K562 (cell line): ENCODE results near the gene EDA. TPM values are rescaled to one million over a fixed set of nuclear protein-coding genes. Genes with fewer than 3 reads are reported as not detected.

Source experiments
- ATAC-seq: fragments of 200-7000 bp; cut with Tn5 transposase; 3 replicates; pipeline ENCODE4 v1.9.1; 2020; ENCODE audit warnings: moderate library complexity
- BruUV-seq: library from RNA; stranded (reverse); fragments of 400-500 nt; replicated peaks from 2 replicates; lab custom pipeline; 2021; lab: Mats Ljungman, UMichigan
- CTCF ChIA-PET: fragments of 300-600 bp; formaldehyde crosslinking; extraction: SDS; loops from one replicate; lab custom pipeline; 2021; ENCODE audit warnings: low intra/inter-chr PET ratio; lab: Yijun Ruan, JAX
- POLR2A ChIA-PET: fragments of 300-600, 350-650 bp; sonication (Branson Sonifier 250); formaldehyde crosslinking; extraction: SDS; loops from one replicate; lab custom pipeline; 2021; ENCODE audit warnings: antibody characterized with exemption, inconsistent platforms; lab: Yijun Ruan, JAX
- DNase-seq, 4 experiments: peaks; one replicate each; pipeline versions ENCODE4 v3.0.0 to v3.0.0-alpha.2; 2011 to 2018; ENCODE audit warnings: low spot score in 3 of 4, mixed read lengths in 3 of 4; ENCODE audit errors: extremely low read depth in 1 of 4
- FAIRE-seq: peaks from 2 replicates; lab custom pipeline; 2011; peaks lifted over from hg19 to GRCh38; lab: Jason Lieb, UNC
- H2AFZ ChIP-seq: 2 replicates; pipeline ENCODE4 v1.6.0; 2011; ENCODE audit warnings: low read depth, low read length, control low read depth, inconsistent platforms
- H3K27ac ChIP-seq: fragments of 200-600 bp; 3 replicates; pipeline ENCODE4 v1.8.0; 2011; ENCODE audit warnings: low read depth, mild to moderate bottlenecking, control low read depth, inconsistent platforms, low read length, moderate library complexity, mixed read lengths; ENCODE audit errors: extremely low read depth
- H3K27me3 ChIP-seq, 2 experiments: fragments of 300-600 bp in 1 of 2; 2 replicates in 1 of 2; 3 replicates in 1 of 2; pipeline versions ENCODE4 v1.6.0 to v1.8.0; 2011; ENCODE audit warnings: inconsistent platforms in 2 of 2, low read length in 2 of 2, mild to moderate bottlenecking in 1 of 2, mixed read lengths in 1 of 2, moderate library complexity in 1 of 2; ENCODE audit not compliant: control insufficient read depth in 2 of 2, insufficient read depth in 2 of 2
- H3K36me3 ChIP-seq: fragments of 300-600 bp; 3 replicates; pipeline ENCODE4 v1.8.0; 2011; ENCODE audit warnings: mild to moderate bottlenecking, low read length, inconsistent platforms; ENCODE audit not compliant: control insufficient read depth, insufficient read depth
- H3K4me1 ChIP-seq, 2 experiments: fragments of 200-600 bp in 1 of 2; replicated peaks in 1 of 2; 2 replicates in 1 of 2; 3 replicates in 1 of 2; pipeline versions ENCODE4 v1.5.1 to v1.8.0; 2011; ENCODE audit warnings: inconsistent platforms in 2 of 2, low read length in 2 of 2, mild to moderate bottlenecking in 1 of 2, mixed read lengths in 1 of 2, moderate library complexity in 1 of 2; ENCODE audit not compliant: control insufficient read depth in 2 of 2, insufficient read depth in 2 of 2
- H3K4me2 ChIP-seq: 2 replicates; pipeline ENCODE4 v1.6.1; 2011; ENCODE audit warnings: low read length, control low read depth, inconsistent platforms, mixed read lengths; ENCODE audit not compliant: insufficient read depth
- H3K4me3 ChIP-seq: fragments of 200-600 bp; sonication (generic), shearing (Covaris generic); 2 replicates; pipeline ENCODE4 v1.5.1; 2016; ENCODE audit warnings: control low read depth, inconsistent platforms
- H3K79me2 ChIP-seq: fragments of 200-600 bp; 3 replicates; pipeline ENCODE4 v1.8.0; 2011; ENCODE audit warnings: low read length, inconsistent platforms; ENCODE audit not compliant: control insufficient read depth, insufficient read depth
- H3K9ac ChIP-seq, 2 experiments: 2 replicates each; pipeline versions ENCODE4 v1.6.0 to v1.6.1; 2011; ENCODE audit warnings: low read depth in 2 of 2, low read length in 2 of 2, control low read depth in 1 of 2, inconsistent platforms in 1 of 2, mild to moderate bottlenecking in 1 of 2, mixed read lengths in 1 of 2; ENCODE audit not compliant: insufficient read depth in 1 of 2
- H3K9me1 ChIP-seq: one replicate; pipeline ENCODE4 v1.6.0; 2011; ENCODE audit warnings: inconsistent platforms, mild to moderate bottlenecking, low read length, moderate library complexity; ENCODE audit not compliant: control insufficient read depth, insufficient read depth
- H3K9me3 ChIP-seq: replicated peaks from 2 replicates; pipeline ENCODE4 v1.5.1; 2011; ENCODE audit warnings: low read depth, low read length, inconsistent platforms; ENCODE audit not compliant: control insufficient read depth, insufficient read depth
- H4K20me1 ChIP-seq: replicated peaks from 2 replicates; pipeline ENCODE4 v1.6.1; 2011; ENCODE audit warnings: low read length, inconsistent platforms, mixed read lengths; ENCODE audit not compliant: control insufficient read depth, insufficient read depth
- BRD4 ChIP-seq: fragments of 200-600 bp; sonication (generic); IDR thresholded peaks from 2 replicates; pipeline ENCODE4 v1.6.1; 2017; ENCODE audit warnings: inconsistent platforms
- CBX8 ChIP-seq: fragments of 200-600 bp; sonication (generic); IDR thresholded peaks from 2 replicates; pipeline ENCODE4 v1.6.1; 2012; ENCODE audit warnings: borderline replicate concordance, mixed run types, low read depth, mild to moderate bottlenecking, moderate library complexity, mixed read lengths, low read length, control low read depth, inconsistent platforms; ENCODE audit not compliant: poor library complexity, severe bottlenecking; ENCODE audit errors: extremely low read depth
- CREM ChIP-seq: IDR thresholded peaks from 2 replicates; pipeline ENCODE4 v1.6.1; 2014; ENCODE audit warnings: antibody characterized with exemption, low read depth
- DPF2 ChIP-seq: fragments of 450-650 bp; IDR thresholded peaks from 2 replicates; pipeline ENCODE4 v1.6.1; 2016
- ELF2 ChIP-seq: fragments of 250-450 bp; sonication (Bioruptor Pico); IDR thresholded peaks from 2 replicates; pipeline ENCODE4 v1.5.0; 2021; ENCODE audit warnings: mild to moderate bottlenecking
- GTF2F1 ChIP-seq: IDR thresholded peaks from 2 replicates; pipeline ENCODE4 v1.6.1; 2011; ENCODE audit warnings: low read depth, low read length, improper control_type of control experiment
- NCOA4 ChIP-seq: fragments of 450-650 bp; IDR thresholded peaks from 2 replicates; pipeline ENCODE4 v1.6.1; 2018; ENCODE audit warnings: mild to moderate bottlenecking; ENCODE audit not compliant: partially characterized antibody
- POLR2G ChIP-seq: fragments of 200-400 bp; formaldehyde crosslinking; IDR thresholded peaks from 2 replicates; pipeline ENCODE4 v1.6.1; 2017; ENCODE audit warnings: low read depth, mild to moderate bottlenecking, antibody characterized with exemption, low read length, moderate library complexity
- RBM25 ChIP-seq: fragments of 200-400 bp; formaldehyde crosslinking; IDR thresholded peaks from 2 replicates; pipeline ENCODE4 v1.6.1; 2018; ENCODE audit warnings: low read length, low read depth, moderate library complexity; ENCODE audit not compliant: severe bottlenecking
- RNF2 ChIP-seq: sonication (generic); IDR thresholded peaks from 2 replicates; pipeline ENCODE4 v1.6.1; 2016
- ZNF140 ChIP-seq: fragments of 250-450 bp; sonication (Bioruptor Pico); IDR thresholded peaks from 2 replicates; pipeline ENCODE4 v1.8.0; 2021; ENCODE audit warnings: moderate library complexity, mild to moderate bottlenecking, inconsistent platforms
- ZNF274 ChIP-seq: IDR thresholded peaks from 2 replicates; pipeline ENCODE4 v1.6.1; 2011; ENCODE audit warnings: low read depth, mild to moderate bottlenecking, low read length, moderate library complexity, borderline replicate concordance
- ZNF282 ChIP-seq: sonication (generic); formaldehyde crosslinking; IDR thresholded peaks from 2 replicates; pipeline ENCODE4 v1.8.1; 2023; ENCODE audit warnings: missing genetic modification reagents
- ZNF561 ChIP-seq: fragments of 450-650 bp; formaldehyde crosslinking; conservative IDR thresholded peaks from 2 replicates; pipeline ENCODE4 v1.4.0; 2020; ENCODE audit warnings: mild to moderate bottlenecking, moderate library complexity
- ZNF764 ChIP-seq: fragments of 250-450 bp; sonication (Bioruptor Pico); IDR thresholded peaks from 2 replicates; pipeline ENCODE4 v1.4.0; 2020; ENCODE audit warnings: low read depth, mild to moderate bottlenecking, moderate library complexity
- WGBS: fragments of 100-300 bp; shearing (Covaris generic); methylation state at CpG from one replicate; pipeline ENCODE4 v1.1.6; 2016; ENCODE audit warnings: low coverage, mixed read lengths; ENCODE audit not compliant: insufficient coverage; ENCODE audit errors: missing lambda C conversion rate; 5-methylcytosine and 5-hydroxymethylcytosine counted together
- in situ Hi-C: fragments of 300-500 bp; cut with MboI; formaldehyde crosslinking; loops from 4 replicates; pipeline ENCODE4 v1.15.0; 2018; ENCODE audit warnings: inconsistent platforms, mixed read lengths
- intact Hi-C: fragments of 100-400 bp; cut with micrococcal nuclease; formaldehyde crosslinking; loops from 2 replicates; pipeline ENCODE4 v1.14.2; 2022
- polyA plus RNA-seq, 8 experiments: library from polyadenylated mRNA; depleted of rRNA in 4 of 8; stranded (reverse) in 5 of 8; unstranded in 3 of 8; fragments of >200 nt; fragmentation: Nextera tagmentation in 2 of 8; fragmentation: Illumina TruSeq in 1 of 8; extraction: Ambion mirVana in 2 of 8; extraction: Trizol in 1 of 8; gene quantifications; 2 replicates each; pipeline versions ENCODE4 v1.2.1 to v1.2.3, GENCODE V29; 2011 to 2014; ENCODE audit warnings: inconsistent platforms in 1 of 8, missing spikeins in 1 of 8
- total RNA-seq, 7 experiments: library from RNA; depleted of rRNA in 6 of 7; stranded (reverse); fragments of >200 nt in 6 of 7; fragmentation: Illumina TruSeq in 2 of 7; extraction: Trizol in 2 of 7; gene quantifications; 2 replicates each; pipeline versions ENCODE4 v1.2.1 to v1.2.3, GENCODE V29; 2011 to 2021; ENCODE audit warnings: low replicate concordance in 1 of 7
- TF ChIP-seq, protein P1 (sequence below), 2 experiments: fragments of 450-650 bp in 1 of 2; IDR thresholded peaks; 2 replicates each; pipeline ENCODE4 v1.6.1; 2011 to 2017; ENCODE audit warnings: low read depth in 2 of 2, antibody characterized with exemption in 1 of 2, borderline replicate concordance in 1 of 2, low read length in 1 of 2, mild to moderate bottlenecking in 1 of 2, mixed read lengths in 1 of 2; ENCODE audit not compliant: control insufficient read depth in 1 of 2
- TF ChIP-seq, protein P2 (sequence below): sonication (generic); formaldehyde crosslinking; IDR thresholded peaks from 2 replicates; pipeline ENCODE4 v1.8.0; 2022; ENCODE audit warnings: mild to moderate bottlenecking, low read depth, missing genetic modification reagents

The EDA gene
- total and polyA plus RNA-seq, 9 of the 15 experiments (the other 6 are each of a cell fraction or from before 2014, with no cell fraction given), result 0.03 to 0.40 (median 0.07) TPM

DNA sequence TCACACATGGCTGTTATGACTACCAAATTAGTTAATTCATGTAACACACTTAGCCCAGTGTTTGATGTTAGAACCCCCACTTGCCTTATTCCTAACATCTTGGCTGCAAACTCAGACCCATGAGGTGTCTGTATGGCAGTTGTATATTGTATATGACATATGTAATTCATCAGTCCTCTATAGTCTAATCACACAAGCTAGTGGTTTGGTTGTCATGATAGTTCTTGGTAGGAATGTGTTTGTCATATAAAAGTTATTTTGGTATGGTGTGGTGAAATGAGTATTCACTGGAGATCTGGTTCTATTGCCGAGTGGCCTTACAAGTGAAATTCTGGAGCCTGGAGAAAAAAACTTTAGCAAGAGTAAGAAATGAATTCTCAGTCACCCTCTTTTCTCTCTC is 284.6 kb downstream of the EDA start (continued):
- no peak for TF ChIP-seq ZNF561 (CRISPR knock-in tag)
- TF ChIP-seq, protein P1, sequence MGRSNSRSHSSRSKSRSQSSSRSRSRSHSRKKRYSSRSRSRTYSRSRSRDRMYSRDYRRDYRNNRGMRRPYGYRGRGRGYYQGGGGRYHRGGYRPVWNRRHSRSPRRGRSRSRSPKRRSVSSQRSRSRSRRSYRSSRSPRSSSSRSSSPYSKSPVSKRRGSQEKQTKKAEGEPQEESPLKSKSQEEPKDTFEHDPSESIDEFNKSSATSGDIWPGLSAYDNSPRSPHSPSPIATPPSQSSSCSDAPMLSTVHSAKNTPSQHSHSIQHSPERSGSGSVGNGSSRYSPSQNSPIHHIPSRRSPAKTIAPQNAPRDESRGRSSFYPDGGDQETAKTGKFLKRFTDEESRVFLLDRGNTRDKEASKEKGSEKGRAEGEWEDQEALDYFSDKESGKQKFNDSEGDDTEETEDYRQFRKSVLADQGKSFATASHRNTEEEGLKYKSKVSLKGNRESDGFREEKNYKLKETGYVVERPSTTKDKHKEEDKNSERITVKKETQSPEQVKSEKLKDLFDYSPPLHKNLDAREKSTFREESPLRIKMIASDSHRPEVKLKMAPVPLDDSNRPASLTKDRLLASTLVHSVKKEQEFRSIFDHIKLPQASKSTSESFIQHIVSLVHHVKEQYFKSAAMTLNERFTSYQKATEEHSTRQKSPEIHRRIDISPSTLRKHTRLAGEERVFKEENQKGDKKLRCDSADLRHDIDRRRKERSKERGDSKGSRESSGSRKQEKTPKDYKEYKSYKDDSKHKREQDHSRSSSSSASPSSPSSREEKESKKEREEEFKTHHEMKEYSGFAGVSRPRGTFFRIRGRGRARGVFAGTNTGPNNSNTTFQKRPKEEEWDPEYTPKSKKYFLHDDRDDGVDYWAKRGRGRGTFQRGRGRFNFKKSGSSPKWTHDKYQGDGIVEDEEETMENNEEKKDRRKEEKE (IDR thresholded peaks at IDR 0.05; ENCODE audit: borderline replicate concordance in 1 of 2, control insufficient read depth in 1 of 2, low read depth in 2 of 2, low read length in 1 of 2), result no peak
- no peak for TF ChIP-seq POLR2G

DNA sequence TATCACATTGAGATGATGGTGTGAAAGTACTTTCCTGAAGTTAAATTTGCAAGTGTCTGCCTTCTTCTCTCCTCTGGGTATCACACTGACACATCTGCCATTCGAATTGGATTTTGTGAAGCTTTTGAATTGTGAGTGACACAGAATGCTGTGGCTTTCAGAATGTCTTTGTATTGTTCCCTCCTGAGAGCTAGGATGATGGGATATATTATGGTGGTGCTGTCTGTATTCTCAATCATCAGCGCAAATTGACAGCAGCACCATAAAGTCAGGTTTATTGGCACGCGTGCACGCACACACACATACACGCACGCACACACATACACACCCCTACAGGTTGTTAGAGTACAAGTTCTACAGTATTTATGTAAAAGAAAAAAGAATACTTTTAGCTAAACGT is 290.5 kb downstream of the EDA start:
- no peak overlapping the region for H3K4me2 ChIP-seq
- ATAC-seq (no peak), DNase-seq (no peak), FAIRE-seq (no peak)
- H3K9me3 ChIP-seq, result no peaks in the 10 kb centered on the region
- ChIA-PET POLR2A (no interaction called here), CTCF (no interaction called here)
- no peak overlapping the region for H3K27ac ChIP-seq
- no peaks in the 10 kb centered on the region for H3K79me2 ChIP-seq
- 2% methylated on average over 8 of the region's 8 CpGs for WGBS
- H3K27me3 ChIP-seq, result no peaks in the 10 kb centered on the region
- no peak overlapping the region for H3K9ac ChIP-seq
- no peak overlapping the region for H2AFZ ChIP-seq
- no peaks in the 10 kb centered on the region for H4K20me1 ChIP-seq
- intact Hi-C loops, result no loop called here
- no peak overlapping the region for H3K4me3 ChIP-seq
- no peaks in the 10 kb centered on the region for H3K9me1 ChIP-seq
- no TSS peak for BruUV-seq
- TF ChIP-seq ZNF282 (CRISPR knock-in tag), result no peak
- no peak for TF ChIP-seq CREM
- TF ChIP-seq NCOA4, result no peak
- no peak for TF ChIP-seq ZNF274
- no peak for TF ChIP-seq RBM25
- no peak for TF ChIP-seq ZNF764 (CRISPR knock-in tag)
- no peak for TF ChIP-seq CBX8
- TF ChIP-seq ZNF140 (CRISPR knock-in tag), result no peak
- TF ChIP-seq, protein P2, sequence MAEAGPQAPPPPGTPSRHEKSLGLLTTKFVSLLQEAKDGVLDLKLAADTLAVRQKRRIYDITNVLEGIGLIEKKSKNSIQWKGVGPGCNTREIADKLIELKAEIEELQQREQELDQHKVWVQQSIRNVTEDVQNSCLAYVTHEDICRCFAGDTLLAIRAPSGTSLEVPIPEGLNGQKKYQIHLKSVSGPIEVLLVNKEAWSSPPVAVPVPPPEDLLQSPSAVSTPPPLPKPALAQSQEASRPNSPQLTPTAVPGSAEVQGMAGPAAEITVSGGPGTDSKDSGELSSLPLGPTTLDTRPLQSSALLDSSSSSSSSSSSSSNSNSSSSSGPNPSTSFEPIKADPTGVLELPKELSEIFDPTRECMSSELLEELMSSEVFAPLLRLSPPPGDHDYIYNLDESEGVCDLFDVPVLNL (CRISPR knock-in tag), result no peak
- no peak for TF ChIP-seq ELF2
- TF ChIP-seq RNF2, result no peak
- no peak for TF ChIP-seq DPF2
- no peak for TF ChIP-seq GTF2F1
- no peak for TF ChIP-seq BRD4
- no peaks in the 10 kb centered on the region for H3K36me3 ChIP-seq
- H3K4me1 ChIP-seq, result no peaks in the 10 kb centered on the region
- in situ Hi-C loops, result no loop called here
